GM12878 (cell line): ENCODE data around the gene MOXD1. TPM values are rescaled to one million over a fixed set of nuclear protein-coding genes. Genes with fewer than 3 reads are reported as not detected.

ENCODE experiments used
- ATAC-seq: fragments of 200-7000 bp; cut with Tn5 transposase; 3 replicates; pipeline ENCODE4 v1.9.1; 2020; ENCODE audit warnings: mild to moderate bottlenecking, moderate library complexity
- BruUV-seq: library from RNA; stranded (reverse); fragments of 400-500 nt; replicated peaks from 2 replicates; lab custom pipeline; 2021; lab: Mats Ljungman, UMichigan
- CTCF ChIA-PET: fragments of 300-600 bp; sonication (Branson Sonifier 250); formaldehyde crosslinking; extraction: SDS; loops from one replicate; lab custom pipeline; 2021; ENCODE audit warnings: inconsistent platforms; lab: Yijun Ruan, JAX
- POLR2A ChIA-PET: fragments of 350-600 bp; formaldehyde crosslinking; extraction: SDS; loops from one replicate; lab custom pipeline; 2021; ENCODE audit warnings: inconsistent platforms; lab: Charles Lee
- RAD21 ChIA-PET: fragments of 300-600 bp; sonication (Branson Sonifier 250); formaldehyde crosslinking; loops from one replicate; lab custom pipeline; 2023; ENCODE audit warnings: antibody characterized with exemption; ENCODE audit not compliant: unreplicated experiment; lab: Charles Lee
- SMC1A ChIA-PET: fragments of 300-600 bp; sonication (Branson Sonifier 250); formaldehyde crosslinking; loops from one replicate; lab custom pipeline; 2023; ENCODE audit not compliant: unreplicated experiment, uncharacterized antibody; lab: Charles Lee
- DNase-seq: peaks from one replicate; pipeline ENCODE4 v3.0.0-alpha.2; 2011; ENCODE audit warnings: low read depth, low spot score
- FAIRE-seq: peaks from 3 replicates; lab custom pipeline; 2011; peaks lifted over from hg19 to GRCh38; lab: Jason Lieb, UNC
- H2AFZ ChIP-seq: 2 replicates; pipeline ENCODE4 v1.6.0; 2011; ENCODE audit warnings: low read depth, low read length, control low read depth; ENCODE audit not compliant: control insufficient read depth
- H3K27ac ChIP-seq: 2 replicates; pipeline ENCODE4 v1.5.1; 2011; ENCODE audit warnings: control low read depth; ENCODE audit not compliant: control insufficient read depth, insufficient read depth
- H3K27me3 ChIP-seq, 2 experiments: replicated peaks in 1 of 2; 2 replicates each; pipeline versions ENCODE4 v1.6.0 to v1.6.1; 2011; ENCODE audit warnings: low read length in 1 of 2; ENCODE audit not compliant: control insufficient read depth in 2 of 2, insufficient read depth in 2 of 2
- H3K36me3 ChIP-seq, 2 experiments: 2 replicates each; pipeline ENCODE4 v1.5.1; 2011; ENCODE audit warnings: low read length in 1 of 2; ENCODE audit not compliant: control insufficient read depth in 2 of 2, insufficient read depth in 2 of 2
- H3K4me1 ChIP-seq: 2 replicates; pipeline ENCODE4 v1.6.1; 2011; ENCODE audit warnings: mild to moderate bottlenecking, low read length, moderate library complexity, mixed read lengths; ENCODE audit not compliant: control insufficient read depth, insufficient read depth
- H3K4me2 ChIP-seq: 2 replicates; pipeline ENCODE4 v1.6.0; 2011; ENCODE audit warnings: control low read depth; ENCODE audit not compliant: control insufficient read depth, insufficient read depth
- H3K4me3 ChIP-seq: fragments of 200-600 bp; sonication (generic); 2 replicates; pipeline ENCODE4 v1.5.1; 2016
- H3K79me2 ChIP-seq: 2 replicates; pipeline ENCODE4 v1.6.0; 2011; ENCODE audit warnings: low read length; ENCODE audit not compliant: control insufficient read depth, insufficient read depth
- H3K9ac ChIP-seq: 2 replicates; pipeline ENCODE4 v1.8.0; 2011; ENCODE audit warnings: low read length, control low read depth, mixed read lengths; ENCODE audit not compliant: control insufficient read depth, insufficient read depth
- H3K9me3 ChIP-seq: replicated peaks from 3 replicates; pipeline ENCODE4 v1.5.1; 2011; ENCODE audit warnings: mild to moderate bottlenecking, low read length; ENCODE audit not compliant: control insufficient read depth, insufficient read depth
- H4K20me1 ChIP-seq: 2 replicates; pipeline ENCODE4 v1.6.0; 2011; ENCODE audit not compliant: control insufficient read depth, insufficient read depth
- ATF7 ChIP-seq: fragments of 450-650 bp; IDR thresholded peaks from 2 replicates; pipeline ENCODE4 v1.6.1; 2016; ENCODE audit warnings: low read depth, mild to moderate bottlenecking
- DPF2 ChIP-seq: fragments of 450-650 bp; IDR thresholded peaks from 2 replicates; pipeline ENCODE4 v1.6.1; 2017; ENCODE audit warnings: mild to moderate bottlenecking
- NR2C2 ChIP-seq: IDR thresholded peaks from 2 replicates; pipeline ENCODE4 v1.6.1; 2011; ENCODE audit warnings: borderline replicate concordance, low read depth; ENCODE audit not compliant: control insufficient read depth, insufficient read length
- POLR2AphosphoS2 ChIP-seq: IDR thresholded peaks from 2 replicates; pipeline ENCODE4 v1.6.1; 2011; ENCODE audit warnings: low read depth, mild to moderate bottlenecking, low read length, improper control_type of control experiment, moderate library complexity
- RAD21 ChIP-seq: IDR thresholded peaks from 2 replicates; pipeline ENCODE4 v1.6.1; 2011; ENCODE audit warnings: mild to moderate bottlenecking, low read depth, low read length, moderate library complexity; ENCODE audit not compliant: insufficient read depth
- RB1 ChIP-seq: fragments of 450-650 bp; formaldehyde crosslinking; IDR thresholded peaks from 2 replicates; pipeline ENCODE4 v1.6.1; 2017; ENCODE audit warnings: mild to moderate bottlenecking, borderline replicate concordance
- SMC3 ChIP-seq: IDR thresholded peaks from 2 replicates; pipeline ENCODE4 v1.6.1; 2011; ENCODE audit warnings: low read length, improper control_type of control experiment, borderline replicate concordance
- SREBF1 ChIP-seq: IDR thresholded peaks from 2 replicates; pipeline ENCODE4 v1.6.1; 2012; ENCODE audit warnings: mild to moderate bottlenecking, low read length
- STAT1 ChIP-seq: fragments of 450-650 bp; conservative IDR thresholded peaks from 2 replicates; pipeline ENCODE4 v1.6.1; 2014; ENCODE audit warnings: antibody characterized with exemption, mild to moderate bottlenecking
- in situ Hi-C: fragments of 300-500 bp; cut with MboI; formaldehyde crosslinking; loops from 9 replicates; pipeline ENCODE4 v1.14.3; 2018; ENCODE audit warnings: mixed read lengths
- intact Hi-C: fragments of 100-400 bp; cut with micrococcal nuclease; formaldehyde crosslinking; loops from one replicate; pipeline ENCODE4 v1.14.2; 2022; ENCODE audit not compliant: unreplicated experiment
- polyA plus RNA-seq, 11 experiments: library from polyadenylated mRNA; depleted of rRNA in 4 of 11; unstranded in 6 of 11; stranded (reverse) in 5 of 11; fragments of >200 nt; fragmentation: Nextera tagmentation in 4 of 11; fragmentation: Illumina TruSeq in 1 of 11; extraction: Ambion mirVana in 4 of 11; extraction: Trizol in 1 of 11; gene quantifications; 1 replicate in 1 of 11; 2 replicates in 10 of 11; pipeline versions ENCODE4 v1.2.1 to v1.2.3, GENCODE V29; 2011 to 2016; ENCODE audit warnings: inconsistent platforms in 2 of 11, missing spikeins in 2 of 11, low read depth in 1 of 11
- total RNA-seq, 4 experiments: library from RNA; depleted of rRNA in 3 of 4; stranded (reverse); fragments of >200 nt in 3 of 4; fragmentation: Illumina TruSeq in 1 of 4; extraction: Trizol in 1 of 4; gene quantifications; 2 replicates each; pipeline versions ENCODE4 v1.2.1 to v1.2.3, GENCODE V29; 2013 to 2021
- TF ChIP-seq, protein P1 (sequence below), 3 experiments: IDR thresholded peaks in 2 of 3; conservative IDR thresholded peaks in 1 of 3; 2 replicates each; pipeline ENCODE4 v1.5.1; 2011; ENCODE audit warnings: low read depth in 3 of 3, low read length in 3 of 3, mild to moderate bottlenecking in 3 of 3, control low read depth in 2 of 3, moderate library complexity in 2 of 3, inconsistent platforms in 1 of 3, mixed read lengths in 1 of 3; ENCODE audit not compliant: control insufficient read depth in 2 of 3, insufficient read depth in 1 of 3; ENCODE audit errors: extremely low read depth in 1 of 3
- TF ChIP-seq, protein P2 (sequence below): fragments of 150-350 bp; IDR thresholded peaks from 2 replicates; pipeline ENCODE4 v1.6.1; 2014; ENCODE audit warnings: mild to moderate bottlenecking, low read depth, low read length

MOXD1 gene
- total and polyA plus RNA-seq, 10 of the 15 experiments (the other 5 are each of a cell fraction or from before 2014, with no cell fraction given), result 0.03 to 2.1 (median 0.64) TPM

- ChIA-PET POLR2A (no interaction called here), CTCF (interaction anchor here (0.7 to 15.8 kb wide), 23 partner anchors 9 to 454 kb away, joined by 3 to 462 read pairs (median 5); partner anchors contain the start of gene STX7), SMC1A (interaction anchor here (0.6 to 8.3 kb wide), 19 partner anchors 10 to 381 kb away, joined by 3 to 121 read pairs (median 4); no protein-coding TSS in a partner anchor), RAD21 (interaction anchor here (0.9 to 7.1 kb wide), 11 partner anchors 8 to 373 kb away, joined by 3 to 74 read pairs (median 4); partner anchors contain the start of gene STX7)
- H3K9me3 ChIP-seq, result no peaks in the 10 kb centered on the region
- ATAC-seq (peak; percentile 78), DNase-seq (no peak), FAIRE-seq (peak; percentile 44)
- TF ChIP-seq RB1, result no peak
- TF ChIP-seq, protein P1, sequence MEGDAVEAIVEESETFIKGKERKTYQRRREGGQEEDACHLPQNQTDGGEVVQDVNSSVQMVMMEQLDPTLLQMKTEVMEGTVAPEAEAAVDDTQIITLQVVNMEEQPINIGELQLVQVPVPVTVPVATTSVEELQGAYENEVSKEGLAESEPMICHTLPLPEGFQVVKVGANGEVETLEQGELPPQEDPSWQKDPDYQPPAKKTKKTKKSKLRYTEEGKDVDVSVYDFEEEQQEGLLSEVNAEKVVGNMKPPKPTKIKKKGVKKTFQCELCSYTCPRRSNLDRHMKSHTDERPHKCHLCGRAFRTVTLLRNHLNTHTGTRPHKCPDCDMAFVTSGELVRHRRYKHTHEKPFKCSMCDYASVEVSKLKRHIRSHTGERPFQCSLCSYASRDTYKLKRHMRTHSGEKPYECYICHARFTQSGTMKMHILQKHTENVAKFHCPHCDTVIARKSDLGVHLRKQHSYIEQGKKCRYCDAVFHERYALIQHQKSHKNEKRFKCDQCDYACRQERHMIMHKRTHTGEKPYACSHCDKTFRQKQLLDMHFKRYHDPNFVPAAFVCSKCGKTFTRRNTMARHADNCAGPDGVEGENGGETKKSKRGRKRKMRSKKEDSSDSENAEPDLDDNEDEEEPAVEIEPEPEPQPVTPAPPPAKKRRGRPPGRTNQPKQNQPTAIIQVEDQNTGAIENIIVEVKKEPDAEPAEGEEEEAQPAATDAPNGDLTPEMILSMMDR (IDR thresholded peaks at IDR 0.05 in 2 of 3, conservative IDR thresholded peaks at IDR 0.05 in 1 of 3; ENCODE audit: control insufficient read depth in 2 of 3, extremely low read depth in 1 of 3, insufficient read depth in 1 of 3, low read depth in 3 of 3, low read length in 3 of 3), result peak; percentile 61 to 70 (median 63)
- TF ChIP-seq DPF2, result no peak
- no peak for TF ChIP-seq SREBF1
- TF ChIP-seq RAD21, result peak; percentile 67
- no peak for TF ChIP-seq POLR2AphosphoS2
- TF ChIP-seq SMC3, result peak; percentile 72; the same call in 1 of the 2 replicates
- TF ChIP-seq, protein P2, sequence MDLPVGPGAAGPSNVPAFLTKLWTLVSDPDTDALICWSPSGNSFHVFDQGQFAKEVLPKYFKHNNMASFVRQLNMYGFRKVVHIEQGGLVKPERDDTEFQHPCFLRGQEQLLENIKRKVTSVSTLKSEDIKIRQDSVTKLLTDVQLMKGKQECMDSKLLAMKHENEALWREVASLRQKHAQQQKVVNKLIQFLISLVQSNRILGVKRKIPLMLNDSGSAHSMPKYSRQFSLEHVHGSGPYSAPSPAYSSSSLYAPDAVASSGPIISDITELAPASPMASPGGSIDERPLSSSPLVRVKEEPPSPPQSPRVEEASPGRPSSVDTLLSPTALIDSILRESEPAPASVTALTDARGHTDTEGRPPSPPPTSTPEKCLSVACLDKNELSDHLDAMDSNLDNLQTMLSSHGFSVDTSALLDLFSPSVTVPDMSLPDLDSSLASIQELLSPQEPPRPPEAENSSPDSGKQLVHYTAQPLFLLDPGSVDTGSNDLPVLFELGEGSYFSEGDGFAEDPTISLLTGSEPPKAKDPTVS, result no peak
- no peak for TF ChIP-seq STAT1
- no peak for TF ChIP-seq ATF7
- TF ChIP-seq NR2C2, result no peak
- H3K27me3 ChIP-seq, result no peaks in the 10 kb centered on the region
- H4K20me1 ChIP-seq, result no peaks in the 10 kb centered on the region
- no peak overlapping the region for H3K9ac ChIP-seq
- in situ Hi-C loops, result no loop called here
- no peaks in the 10 kb centered on the region for H3K36me3 ChIP-seq
- H2AFZ ChIP-seq, result no peak overlapping the region
- BruUV-seq, result no TSS peak
- H3K79me2 ChIP-seq, result no peaks in the 10 kb centered on the region
- intact Hi-C loops, result loop anchor here (1.0 to 10.0 kb wide), 3 partner anchors 19 to 496 kb away; partner anchors contain the start of gene SLC18B1
- no peak overlapping the region for H3K4me2 ChIP-seq
- H3K4me1 ChIP-seq, result no peaks in the 10 kb centered on the region
- no peak overlapping the region for H3K27ac ChIP-seq
- H3K4me3 ChIP-seq, result no peak overlapping the region
These were observed 102.8 kb downstream of the MOXD1 start for GRCh38 chr6:132298344-132298949.
